NCI-H2196 (cell line): Measurements from ENCODE around the gene BRAT1.

Source experiments
- DNase-seq: peaks from one replicate; lab custom pipeline; 2025; ENCODE audit not compliant: unreplicated experiment; lab: John Stamatoyannopoulos, UW

The BRAT1 gene

GRCh38 chr7:2500701-2501100 lies 54.6 kb downstream of the BRAT1 start:
- DNase-seq, result no peak

- no peak for DNase-seq
Observed at GRCh38 chr7:2499719-2500430, 55.4 kb downstream of the BRAT1 start.

GRCh38 chr7:2499181-2499580 lies 56.1 kb downstream of the BRAT1 start:
- no peak for DNase-seq

GRCh38 chr7:2498708-2499107 lies 56.6 kb downstream of the BRAT1 start:
- DNase-seq, result no peak

- DNase-seq, result no peak
Observed at GRCh38 chr7:2497500-2498336, 57.6 kb downstream of the BRAT1 start.

DNA sequence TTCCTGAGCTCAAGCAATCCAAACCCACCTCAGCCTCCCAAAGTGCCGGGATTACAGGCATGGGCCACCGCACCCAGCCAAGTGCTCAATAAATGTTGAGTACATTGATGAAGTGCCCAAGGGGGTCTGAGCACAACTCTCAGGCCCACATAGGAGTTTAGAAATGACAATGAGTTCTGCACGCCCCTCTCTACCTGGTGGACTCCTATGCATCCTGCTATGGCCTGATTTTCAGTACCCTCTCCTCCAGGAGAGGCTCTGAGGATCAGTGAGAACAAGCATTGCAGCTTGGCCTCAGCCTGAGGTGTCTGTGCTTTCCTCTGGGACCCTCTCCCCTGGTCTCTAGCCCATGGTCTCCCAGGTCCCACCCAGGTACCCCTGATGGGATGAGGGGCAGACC lies 58.3 kb downstream of the BRAT1 start:
- no peak for DNase-seq

- no peak for DNase-seq
Observed at GRCh38 chr7:2496375-2496774, 58.9 kb downstream of the BRAT1 start.

- DNase-seq, result no peak
Observed at GRCh38 chr7:2495418-2496299, 59.7 kb downstream of the BRAT1 start.

- DNase-seq, result no peak
Observed at GRCh38 chr7:2494191-2495130, 60.9 kb downstream of the BRAT1 start.

DNA sequence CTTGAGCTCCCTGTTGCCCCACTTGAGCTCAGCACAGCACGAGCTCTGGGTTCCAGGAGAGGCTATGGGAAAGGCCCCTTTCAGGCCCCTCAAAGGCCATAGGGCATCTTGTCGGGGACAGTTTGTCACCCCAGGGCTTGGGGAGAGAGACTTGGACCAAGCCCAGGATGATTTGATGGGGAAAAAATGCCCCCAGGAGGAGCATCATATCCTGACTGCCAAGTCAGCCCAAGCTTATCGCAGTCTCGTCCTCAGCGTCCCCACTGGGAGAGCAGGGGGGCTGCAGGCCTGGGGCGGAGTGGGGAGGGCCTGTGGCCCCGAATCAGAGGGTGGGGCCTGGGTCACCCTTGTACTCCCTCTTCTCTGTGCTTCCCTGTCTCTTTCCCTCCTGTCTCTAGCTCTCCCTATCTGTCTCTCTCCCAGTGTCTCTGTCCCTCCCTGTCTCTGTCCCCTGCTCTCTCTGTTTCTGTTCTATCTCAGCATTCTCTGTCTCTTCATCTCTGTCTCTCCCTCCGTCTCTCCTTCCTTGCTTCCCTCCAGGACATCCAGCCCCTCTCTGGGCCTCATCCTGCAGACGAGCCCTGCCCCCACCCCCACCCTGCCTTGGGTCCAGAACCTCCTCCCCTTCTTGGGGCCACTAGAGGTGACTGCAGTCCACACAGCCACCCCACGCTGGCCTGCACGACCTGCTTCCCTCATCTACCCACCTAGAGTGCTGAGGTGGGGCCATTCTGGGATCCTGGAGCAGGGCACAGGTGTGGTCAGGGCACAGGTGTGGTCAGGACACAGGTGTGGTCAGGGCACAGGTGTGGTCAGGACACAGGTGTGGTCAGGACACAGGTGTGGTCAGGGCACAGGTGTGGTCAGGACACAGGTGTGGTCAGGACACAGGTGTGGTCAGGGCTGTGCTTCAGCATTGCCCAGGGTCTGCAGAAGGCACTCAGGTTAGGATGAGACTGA lies 61.8 kb downstream of the BRAT1 start:
- DNase-seq, result no peak

GRCh38 chr7:2492038-2492437 lies 63.3 kb downstream of the BRAT1 start:
- no peak for DNase-seq

- DNase-seq, result no peak
Observed at GRCh38 chr7:2490181-2490651, 65.1 kb downstream of the BRAT1 start.

- DNase-seq, result no peak
Observed at GRCh38 chr7:2488681-2489080, 66.6 kb downstream of the BRAT1 start.

- DNase-seq, result no peak
Observed at GRCh38 chr7:2488272-2488645, 67.1 kb downstream of the BRAT1 start.
